Bone marrow (tissue), 2 donors: ENCODE measurements around the gene MYH11.
"Not testable (repeated sequence)": the region's sequence is repeated elsewhere in the genome, so short reads cannot be mapped to it uniquely, and the experiment has no call there.

Experiments used
- DNase-seq, 2 donors: peaks; one replicate each; lab custom pipeline; 2025; lab: John Stamatoyannopoulos, UW

Gene MYH11

DNA sequence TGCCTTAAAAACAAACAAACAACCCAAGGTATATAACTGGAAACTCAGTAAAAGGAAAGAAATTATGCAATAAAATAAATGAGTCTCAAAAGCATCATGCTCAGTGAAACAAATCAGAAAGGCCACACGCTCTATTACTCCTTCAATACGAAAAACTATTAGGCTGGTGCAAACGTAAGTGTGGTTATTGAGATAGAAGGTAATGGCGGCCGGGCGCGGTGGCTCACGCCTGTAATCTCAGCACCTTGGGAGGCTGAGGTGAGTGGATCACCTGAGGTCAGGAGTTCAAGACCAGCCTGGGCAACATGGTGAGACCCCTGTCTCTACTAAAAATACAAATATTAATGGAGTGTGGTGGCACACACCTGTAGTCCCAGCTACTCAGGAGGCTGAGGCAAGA is 17.6 kb downstream of the MYH11 start:
- DNase-seq, result not testable (repeated sequence)

DNA sequence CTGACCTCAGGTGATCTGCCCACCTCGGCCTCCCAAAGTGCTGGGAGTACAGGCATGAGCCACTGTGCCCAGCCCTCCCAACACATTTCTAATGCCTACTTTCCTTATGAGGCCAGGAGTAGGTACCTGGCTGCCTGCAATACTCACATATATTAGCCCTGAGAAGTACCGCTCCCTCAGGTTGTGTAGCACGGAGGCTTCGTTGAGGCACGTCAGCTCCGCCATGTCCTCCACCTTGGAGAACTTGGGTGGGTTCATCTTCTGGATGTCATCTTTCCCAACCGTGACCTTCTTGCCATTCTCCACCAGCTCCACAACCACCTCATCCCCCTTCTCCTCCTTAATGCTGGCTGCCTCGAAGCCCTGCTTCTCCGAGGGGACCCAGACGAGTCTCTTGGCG is 19.1 kb downstream of the MYH11 start:
- DNase-seq, result no peak

DNA sequence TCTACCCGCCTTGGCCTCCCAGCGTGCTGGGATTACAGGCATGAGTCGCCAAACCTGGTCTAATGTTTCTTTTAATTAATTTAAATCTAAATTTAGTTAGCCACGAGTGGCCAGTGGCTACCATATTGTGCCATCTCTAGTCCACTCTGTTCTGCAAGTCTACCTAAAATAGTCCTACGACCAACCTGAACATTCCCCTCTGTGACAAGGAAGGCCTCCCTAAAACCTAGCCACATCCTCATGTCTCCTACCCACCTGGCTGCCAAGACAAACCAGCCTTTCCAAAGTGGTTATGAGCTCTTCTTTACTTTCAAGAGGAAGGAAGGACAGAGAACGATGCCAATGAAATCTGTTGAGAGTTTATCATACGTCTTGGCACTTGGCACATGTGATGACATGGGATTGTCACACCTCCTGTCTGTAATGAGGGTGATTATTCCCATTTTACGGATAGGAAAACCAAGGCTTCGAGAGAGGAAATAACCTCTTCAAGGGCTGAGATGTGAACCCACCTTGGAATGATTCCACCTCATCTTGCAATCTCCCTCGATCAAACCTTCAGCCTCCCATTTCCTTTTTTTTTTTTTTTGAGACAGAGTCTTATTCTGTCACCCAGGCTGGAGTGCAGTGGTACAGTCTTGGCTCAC is 19.7 kb downstream of the MYH11 start:
- no peak for DNase-seq

DNA sequence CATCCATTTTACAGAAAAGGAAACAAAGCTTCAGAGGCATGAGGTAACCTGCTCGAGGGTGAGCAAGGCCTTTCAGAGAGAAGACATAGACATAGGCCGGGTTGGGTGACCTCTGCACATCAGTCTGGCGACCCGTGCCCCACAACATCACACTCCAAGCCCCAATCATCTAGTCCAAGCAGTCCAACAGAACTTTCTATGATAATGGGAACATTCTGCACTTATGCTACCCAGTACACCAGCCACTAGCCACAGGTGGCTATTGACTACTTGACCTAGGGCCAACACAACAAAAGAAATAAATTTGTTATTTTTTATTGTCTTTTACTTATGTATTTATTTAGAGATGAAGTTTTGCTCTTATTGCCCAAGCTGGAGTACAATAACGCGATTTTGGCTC is 20.8 kb downstream of the MYH11 start:
- no peak for DNase-seq

DNA sequence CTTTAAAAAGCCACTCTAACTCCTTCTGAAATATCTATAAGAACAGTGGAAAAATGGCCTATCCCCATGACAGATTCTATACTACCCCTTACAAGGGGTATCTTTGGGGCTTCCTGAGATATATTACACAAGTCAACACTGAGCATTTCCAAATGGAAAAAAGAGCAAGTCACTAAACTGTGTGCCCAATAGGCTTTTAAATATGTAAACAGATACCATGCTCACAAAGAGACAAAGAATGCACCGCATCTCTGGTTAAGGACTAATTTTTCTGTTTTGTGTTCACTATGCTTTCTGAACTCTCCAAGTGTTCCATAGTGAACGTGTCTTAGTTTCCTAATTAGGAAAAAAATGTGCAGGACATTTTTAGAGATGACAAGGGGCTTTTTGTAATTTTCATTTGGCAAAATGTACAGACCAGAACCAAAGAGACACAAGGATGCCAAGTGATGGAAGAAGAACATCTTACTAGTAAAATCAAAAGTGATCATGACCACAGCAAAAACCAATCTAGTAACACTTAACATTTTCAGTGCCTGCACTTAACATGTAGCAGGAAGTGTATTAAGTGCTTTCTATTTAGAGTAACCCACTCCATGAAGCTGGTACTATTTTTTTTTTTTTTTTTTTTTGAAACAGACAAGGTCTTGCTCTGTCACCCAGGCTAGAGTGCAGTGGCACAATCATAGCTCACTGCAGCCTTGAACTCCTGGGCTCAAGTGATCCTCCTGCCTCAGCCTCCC is 21.5 kb downstream of the MYH11 start:
- no peak for DNase-seq

DNA sequence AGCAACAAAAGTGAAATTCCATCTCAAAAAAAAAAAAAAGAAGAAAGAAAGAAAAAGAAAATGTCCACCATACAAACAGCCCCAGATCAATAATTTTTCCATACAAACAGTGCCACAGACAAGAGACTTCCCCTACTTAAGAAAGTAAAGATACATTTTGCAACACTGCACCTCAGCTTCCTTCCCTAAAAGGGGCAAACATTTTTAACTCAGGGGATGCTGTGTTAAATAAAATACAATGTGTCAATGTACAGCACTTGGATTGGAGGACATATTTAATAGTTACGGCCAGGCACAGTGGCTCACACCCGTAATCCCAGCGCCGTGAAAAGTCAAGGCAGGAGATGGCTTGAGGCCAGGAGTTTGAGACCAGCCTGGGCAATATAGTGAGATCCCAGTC is 22.3 kb downstream of the MYH11 start:
- no peak for DNase-seq

DNA sequence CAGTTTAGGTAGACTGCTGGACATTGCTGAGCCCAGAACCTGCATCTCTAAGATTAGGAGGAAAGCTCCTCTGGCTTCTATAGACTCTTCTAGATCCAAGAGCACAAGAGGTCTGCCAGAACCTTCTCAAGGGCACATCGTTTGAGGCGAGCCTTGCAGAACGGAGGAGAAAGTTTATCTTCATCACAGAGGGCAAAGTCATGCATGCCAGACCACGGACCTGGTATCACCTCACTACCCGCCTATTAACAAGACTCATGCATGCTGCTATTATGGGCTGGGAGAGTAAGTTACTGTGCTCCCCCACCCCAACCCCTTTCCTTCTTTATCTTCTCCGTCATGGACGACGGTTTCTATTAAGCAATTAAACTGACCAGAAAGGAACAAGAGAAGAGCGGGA is 23.3 kb downstream of the MYH11 start:
- DNase-seq, result no peak

DNA sequence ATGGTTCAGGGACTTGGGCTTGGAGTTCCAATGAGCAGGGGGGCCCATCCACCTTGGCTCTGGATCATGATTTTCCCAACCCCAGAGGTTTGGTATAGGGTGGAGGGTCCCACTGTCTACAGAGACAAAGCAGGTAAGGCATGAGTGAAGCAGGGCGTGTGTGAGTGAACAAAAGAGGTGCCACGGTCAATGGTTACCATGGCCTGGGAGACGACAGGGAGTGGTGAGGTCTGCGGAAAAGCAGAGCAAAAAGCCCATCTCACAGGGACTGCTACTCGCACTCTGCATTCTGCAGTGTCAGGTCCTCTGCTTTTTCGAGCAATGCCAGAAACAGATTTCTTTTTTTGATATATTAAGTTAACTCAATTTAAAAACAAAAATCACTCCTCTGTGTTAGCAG is 24.6 kb downstream of the MYH11 start:
- DNase-seq, result no peak

DNA sequence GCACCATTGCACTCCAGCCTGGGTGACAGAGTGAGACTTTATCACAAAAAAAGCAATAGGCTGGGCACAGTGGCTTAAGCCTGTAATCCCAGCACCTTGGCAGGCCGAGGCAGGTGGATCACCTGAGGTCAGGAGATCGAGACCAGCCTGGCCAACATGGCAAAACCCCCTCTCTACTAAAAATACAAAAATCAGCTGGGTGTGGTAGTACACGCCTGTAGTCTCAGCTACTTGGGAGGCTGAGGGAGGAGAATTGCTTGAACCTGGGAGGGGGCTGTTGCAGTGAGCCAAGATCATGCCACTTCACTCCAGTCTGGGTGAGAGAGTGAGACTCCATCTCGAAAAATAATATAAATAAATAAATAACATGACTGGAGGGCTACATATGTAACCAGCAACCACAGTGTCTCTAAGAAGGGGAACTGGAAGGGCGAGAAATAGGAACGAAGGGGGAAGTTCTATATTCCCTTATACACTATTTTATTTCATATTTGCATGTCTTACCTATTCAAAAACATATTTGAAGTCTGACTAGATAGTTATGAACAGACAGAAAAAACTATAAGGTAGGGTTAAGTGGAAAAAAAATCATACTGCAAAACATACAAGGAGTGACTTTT is 25.9 kb downstream of the MYH11 start:
- peak in 1 of 2 donors; percentile 4 for DNase-seq

DNA sequence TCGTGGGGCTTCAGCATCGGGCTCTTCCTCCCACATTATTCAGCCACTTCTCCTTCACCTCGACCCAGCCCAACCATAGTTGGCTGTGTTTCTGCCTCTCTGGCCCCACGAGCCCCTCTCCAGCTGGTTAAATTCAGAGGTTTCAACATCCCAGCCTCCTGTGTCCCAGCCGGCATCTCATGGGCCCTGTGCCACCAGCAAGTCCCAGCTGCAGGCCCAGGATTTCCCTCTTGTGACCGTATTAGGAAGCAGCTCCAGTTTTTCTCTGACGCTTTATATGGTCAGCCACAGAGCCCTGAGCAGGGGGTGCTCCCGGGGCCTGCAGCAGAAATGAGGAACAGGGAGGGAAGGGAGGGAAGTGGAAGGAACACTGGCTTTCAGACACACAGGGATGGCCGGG is 27.4 kb downstream of the MYH11 start:
- DNase-seq, result no peak

DNA sequence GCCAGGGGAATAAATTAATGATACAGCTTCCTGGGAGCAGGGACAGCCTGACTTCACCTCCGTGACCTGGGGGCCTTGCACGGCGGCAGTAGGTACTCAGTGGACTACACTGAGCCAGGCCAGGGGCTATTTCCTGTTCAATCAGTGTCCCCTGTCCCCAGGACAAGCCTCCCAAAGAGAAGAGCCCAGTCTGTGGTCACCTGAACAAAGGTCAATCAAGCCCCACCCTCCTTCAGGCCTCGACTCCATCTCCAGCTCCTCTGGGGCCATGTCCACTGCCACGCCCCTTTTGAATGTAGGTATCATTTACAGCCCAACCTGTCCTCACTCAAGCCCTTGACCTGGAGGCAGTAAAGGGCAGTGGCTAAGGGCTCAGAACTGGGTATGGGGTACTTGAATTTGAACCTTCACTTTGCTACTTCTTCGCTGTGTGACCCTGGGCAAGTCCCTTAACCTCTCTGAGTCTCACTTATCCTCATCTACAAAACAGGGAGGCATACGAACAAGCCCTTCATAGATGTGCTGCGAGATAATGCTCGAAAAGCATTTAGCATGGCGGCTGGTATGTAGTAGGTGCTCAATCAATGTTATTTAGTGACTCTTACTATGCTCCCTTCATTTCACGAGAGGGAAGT is 29.0 kb downstream of the MYH11 start:
- no peak for DNase-seq

DNA sequence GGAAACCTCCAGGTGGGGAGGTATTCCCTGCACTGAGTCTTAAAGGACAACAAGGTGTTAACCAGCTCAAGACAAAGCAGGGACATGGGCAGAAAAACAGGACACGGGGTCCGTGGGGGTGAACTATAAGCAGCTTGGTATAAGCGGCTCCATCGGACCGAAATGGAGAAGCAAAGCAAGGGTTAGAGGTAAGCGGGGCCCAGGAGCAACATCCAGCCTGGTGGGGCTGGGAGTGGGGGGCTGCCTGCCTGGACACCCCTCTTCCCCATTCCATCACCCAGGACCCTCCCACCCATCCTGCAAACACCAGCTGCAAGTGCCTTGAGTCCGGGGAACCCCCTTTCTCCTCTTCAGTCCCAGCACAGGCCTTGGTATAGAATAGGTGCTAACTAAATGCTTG is 29.5 kb downstream of the MYH11 start:
- DNase-seq, result no peak

DNA sequence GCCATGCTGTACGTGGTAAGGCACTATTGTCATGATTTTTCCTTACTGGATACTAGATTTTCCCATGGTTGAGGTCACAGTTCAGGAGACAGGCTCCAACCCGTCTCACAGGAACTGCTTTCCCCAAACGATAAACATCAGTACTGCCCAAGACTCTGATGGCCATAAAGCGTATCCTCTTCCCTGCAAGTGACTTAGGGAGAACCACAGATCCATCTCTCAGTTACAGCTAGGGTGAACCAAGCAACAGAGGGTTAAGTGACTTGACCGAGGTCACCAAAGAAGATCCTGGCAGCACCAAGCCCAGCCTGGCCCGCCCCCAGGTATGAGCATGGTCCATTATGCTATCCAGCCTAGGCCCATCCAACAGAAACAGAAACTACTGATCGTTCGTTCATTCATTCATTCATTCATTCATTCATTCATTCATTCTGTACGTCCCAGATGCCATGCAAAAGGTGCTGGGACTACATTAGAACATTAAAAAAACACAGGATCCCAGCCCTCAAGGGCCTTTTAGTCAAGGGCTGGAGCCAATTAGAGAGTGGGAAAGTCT is 31.0 kb downstream of the MYH11 start:
- DNase-seq, result no peak

DNA sequence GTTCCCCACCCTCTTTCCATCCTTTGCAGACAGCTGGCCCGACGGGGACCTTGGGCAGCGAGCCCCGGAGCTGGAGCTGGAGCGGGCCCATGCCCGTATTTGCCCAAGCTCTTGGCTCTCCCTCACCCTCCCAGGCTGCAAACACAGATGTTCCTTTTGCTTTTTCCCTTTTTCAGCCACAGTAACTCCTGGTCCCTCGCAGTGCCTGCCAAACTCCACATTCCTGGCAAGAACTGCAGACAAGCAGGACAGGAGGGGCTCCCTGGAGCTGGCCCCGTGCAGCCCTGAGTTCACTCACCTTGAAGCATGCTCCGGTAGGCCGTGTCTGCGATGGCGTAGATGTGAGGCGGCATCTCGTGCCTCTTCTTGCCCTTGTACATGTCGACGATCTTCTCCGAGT is 33.9 kb downstream of the MYH11 start:
- no peak for DNase-seq

DNA sequence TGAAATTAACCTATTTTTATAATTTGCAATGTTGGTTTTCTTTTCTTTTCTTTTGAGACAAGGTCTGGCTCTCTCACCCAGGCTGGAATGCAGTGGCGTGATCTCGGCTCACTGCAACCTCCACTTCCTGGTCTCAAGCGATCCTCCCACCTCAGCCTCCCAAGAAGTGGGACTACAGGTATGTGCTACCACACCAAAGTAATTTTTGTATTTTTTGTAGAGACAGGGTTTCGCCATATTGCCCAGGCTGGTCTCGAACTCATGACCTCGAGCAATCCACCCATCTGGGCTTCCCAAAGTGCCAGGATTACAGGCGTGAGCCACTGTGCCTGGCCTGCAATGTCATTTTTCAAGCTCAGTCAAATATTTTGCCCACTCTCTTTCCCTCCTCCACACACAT is 36.0 kb downstream of the MYH11 start:
- no peak for DNase-seq

DNA sequence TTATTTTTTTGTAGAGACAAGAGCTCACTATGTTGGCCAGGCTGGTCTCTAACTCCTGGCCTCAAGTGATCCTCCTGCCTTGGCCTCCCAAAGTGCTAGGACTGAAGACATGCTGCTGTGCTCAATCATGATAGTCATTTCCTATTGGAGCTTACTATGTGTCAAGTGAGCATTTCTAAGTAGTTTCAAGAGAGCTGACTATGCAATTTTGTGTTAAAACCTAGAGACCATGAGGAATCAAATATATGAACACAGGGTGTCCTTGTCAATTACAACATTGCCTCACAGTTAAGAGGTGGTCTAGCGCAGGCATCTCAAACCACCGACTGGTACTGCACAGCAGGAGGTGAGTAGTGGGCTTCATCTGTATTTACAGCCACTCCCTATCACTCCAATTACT is 37.8 kb downstream of the MYH11 start:
- no peak for DNase-seq

DNA sequence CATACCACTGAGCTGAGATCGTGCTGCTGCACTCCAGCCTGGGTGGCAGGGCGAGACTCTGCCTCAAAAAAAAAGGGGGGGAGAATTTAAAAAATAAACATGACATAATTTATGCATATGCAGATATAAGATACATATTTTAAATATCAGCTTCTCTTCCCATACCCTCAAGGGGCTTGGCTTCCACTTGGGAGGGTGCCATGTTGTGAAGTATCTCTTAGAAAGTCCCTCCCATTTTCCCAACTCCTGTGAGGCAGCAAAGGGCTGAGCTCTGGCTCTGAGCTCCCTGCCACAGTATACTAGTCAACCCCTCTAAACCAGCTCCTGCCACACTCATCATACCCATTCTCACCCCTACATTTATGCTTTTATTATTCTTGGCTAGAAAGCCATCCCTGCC is 39.4 kb downstream of the MYH11 start:
- no peak for DNase-seq

DNA sequence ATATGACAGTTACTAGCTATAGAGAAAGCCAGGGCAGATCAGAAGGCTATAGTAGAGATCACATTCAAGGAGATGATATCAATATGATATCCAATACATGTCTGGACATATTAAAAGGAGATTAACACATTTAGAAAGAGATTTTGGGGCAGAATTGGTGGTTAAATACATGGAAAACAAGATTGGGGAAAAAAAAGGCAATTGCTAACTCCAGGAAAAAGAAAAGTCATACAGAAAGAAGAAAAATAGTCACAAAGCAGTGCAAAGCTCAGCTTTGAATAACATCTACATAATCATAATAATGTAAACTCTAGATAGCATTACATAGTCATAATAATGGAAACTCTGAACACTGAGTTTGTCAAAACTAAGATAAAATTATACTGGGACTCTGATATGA is 40.6 kb downstream of the MYH11 start:
- DNase-seq, result no peak

DNA sequence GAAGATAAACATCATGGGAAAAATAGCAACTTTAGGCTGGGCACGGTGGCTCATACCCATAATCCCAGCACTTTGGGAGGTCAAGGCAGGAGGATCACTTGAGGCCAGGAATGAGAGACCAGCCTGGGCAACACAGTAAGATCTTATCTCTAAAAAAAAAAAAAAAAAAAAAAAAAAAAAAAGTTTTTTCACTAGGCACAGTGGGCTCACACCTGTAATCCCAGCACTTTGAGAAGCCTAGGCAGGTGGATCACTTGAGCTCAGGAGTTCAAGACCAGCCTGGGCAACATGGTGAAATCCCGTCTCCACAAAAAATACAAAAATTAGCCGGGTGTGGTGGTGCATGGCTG is 44.5 kb downstream of the MYH11 start:
- not testable (repeated sequence) for DNase-seq

DNA sequence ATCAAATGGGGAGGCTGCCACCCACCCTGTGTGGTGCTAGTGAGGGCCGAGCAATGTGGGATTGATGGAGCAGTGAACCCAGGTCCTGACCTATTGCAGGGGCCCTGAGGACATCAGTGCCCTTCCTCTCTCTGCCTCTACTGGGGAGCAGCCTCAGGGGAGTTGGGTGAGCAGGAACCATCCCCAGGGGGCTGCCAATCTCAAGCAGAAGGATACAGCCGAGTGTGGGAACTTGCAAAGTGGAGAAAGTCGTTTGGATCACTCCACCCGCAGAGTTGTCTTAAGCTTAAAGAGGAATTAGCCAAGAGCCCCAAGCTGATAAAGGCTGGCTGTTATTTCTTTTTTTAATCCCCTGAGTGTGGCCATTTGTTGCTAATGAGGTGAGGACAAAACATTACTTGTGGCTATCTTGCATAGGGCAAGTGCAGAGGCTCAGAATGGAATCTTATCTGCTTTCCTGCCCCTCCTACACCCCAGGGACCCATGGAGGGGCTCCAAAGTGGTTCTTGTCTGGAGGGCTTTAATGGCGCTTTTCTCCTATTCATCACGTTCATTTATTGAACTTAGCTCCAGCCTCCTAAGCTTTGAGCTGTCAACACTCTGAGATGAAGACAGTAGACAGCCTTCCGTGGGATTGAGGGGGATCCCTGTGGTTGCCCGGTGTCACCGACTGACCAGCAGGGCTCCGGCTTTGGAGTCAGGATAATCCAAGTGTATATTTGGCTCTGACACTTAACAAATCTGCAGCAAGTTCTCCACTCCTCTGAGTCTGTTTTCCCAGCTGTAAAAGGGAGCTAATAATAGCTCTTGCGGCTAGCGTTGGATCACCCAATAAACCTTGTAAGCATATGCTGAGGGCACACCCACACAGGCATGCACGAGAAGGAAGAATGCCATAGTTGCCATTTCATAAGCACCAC is 45.1 kb downstream of the MYH11 start:
- DNase-seq, result no peak

DNA sequence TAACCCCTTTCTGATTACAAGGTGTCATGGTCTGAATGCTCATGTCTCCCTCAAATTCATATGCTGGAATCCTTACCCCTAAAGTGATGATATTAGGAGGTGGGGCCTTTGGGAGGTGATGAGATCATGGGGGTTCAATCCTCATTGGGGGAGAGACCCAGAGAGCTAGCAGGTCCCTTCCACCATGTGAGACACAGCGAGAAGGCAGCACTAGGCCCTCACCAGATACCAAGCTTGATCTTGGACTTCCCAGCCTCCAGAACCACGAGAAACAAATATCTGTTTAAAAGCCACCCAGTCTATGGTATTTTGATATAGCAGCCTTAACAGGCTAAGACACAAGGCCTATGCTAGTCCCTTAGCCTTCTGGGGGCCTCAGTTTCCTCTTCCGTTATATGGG is 45.9 kb downstream of the MYH11 start:
- DNase-seq, result no peak

DNA sequence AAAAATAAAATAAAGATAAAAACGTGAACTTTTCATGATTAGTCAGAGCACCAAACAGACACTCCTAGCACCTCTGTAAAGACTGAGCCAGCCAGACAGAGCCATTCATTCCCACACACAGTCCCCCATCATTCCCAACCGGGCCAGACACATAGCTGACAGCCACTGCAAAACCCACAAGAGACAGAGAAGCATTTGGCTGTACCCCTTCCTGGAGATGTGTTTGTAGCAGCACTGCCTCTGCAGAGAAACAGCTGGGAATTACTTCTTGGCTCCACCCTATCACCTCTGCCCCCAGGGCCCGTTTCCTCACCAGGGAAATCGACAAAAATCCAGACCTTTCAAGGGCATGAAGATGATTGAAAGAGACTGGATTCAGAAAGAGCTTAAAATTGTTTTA is 46.4 kb downstream of the MYH11 start:
- DNase-seq, result no peak
